Upper lobe of left lung (tissue), 6 donors: ENCODE measurements around the gene SORCS1. TPM values are rescaled to one million over a fixed set of nuclear protein-coding genes. Genes with fewer than 3 reads are reported as not detected.

Experiments used
- ATAC-seq, 2 donors: fragments of 200-7000 bp; cut with Tn5 transposase; one replicate each; pipeline ENCODE4 v1.9.1; 2022; ENCODE audit warnings: mild to moderate bottlenecking in 2 of 2, moderate library complexity in 2 of 2; ENCODE audit not compliant: low FRiP score in 2 of 2
- DNase-seq, 2 donors: peaks; one replicate each; pipeline ENCODE4 v3.0.0-alpha.2; 2019 to 2020
- H3K27ac ChIP-seq, 4 donors: fragments of 200-600 bp; sonication (generic); one replicate each; pipeline ENCODE4 v1.5.1; 2016 to 2019
- H3K27me3 ChIP-seq, 4 donors: fragments of 200-600 bp; sonication (generic); one replicate each; pipeline ENCODE4 v1.5.1; 2017 to 2019
- H3K36me3 ChIP-seq, 4 donors: fragments of 200-600 bp; sonication (generic); one replicate each; pipeline ENCODE4 v1.5.1; 2016 to 2019
- H3K4me1 ChIP-seq, 4 donors: fragments of 200-600 bp; sonication (generic); one replicate each; pipeline ENCODE4 v1.5.1; 2018 to 2019
- H3K4me3 ChIP-seq, 4 donors: fragments of 200-600 bp; sonication (generic); one replicate each; pipeline ENCODE4 v1.5.1; 2017 to 2019; ENCODE audit warnings: mild to moderate bottlenecking in 2 of 4, moderate library complexity in 1 of 4
- H3K9me3 ChIP-seq, 4 donors: fragments of 200-600 bp; sonication (generic); one replicate each; pipeline ENCODE4 v1.5.1; 2018 to 2019
- CTCF ChIP-seq, 6 experiments: fragments of 450-650 bp in 4 of 6; fragments of 200-600 bp in 2 of 6; sonication (generic) in 2 of 6; IDR thresholded peaks; one replicate each; pipeline ENCODE4 v1.5.1; 2016 to 2019; ENCODE audit warnings: antibody characterized with exemption in 6 of 6
- EP300 ChIP-seq, 4 donors: sonication (generic); formaldehyde crosslinking; IDR thresholded peaks; one replicate each; pipeline ENCODE4 v1.5.1; 2017; ENCODE audit warnings: antibody characterized with exemption in 4 of 4, control low read depth in 2 of 4
- POLR2A ChIP-seq, 4 donors: fragments of 450-650 bp; IDR thresholded peaks; one replicate each; pipeline ENCODE4 v1.5.1; 2016 to 2017; ENCODE audit warnings: antibody characterized with exemption in 4 of 4, mild to moderate bottlenecking in 2 of 4
- POLR2AphosphoS5 ChIP-seq, 2 donors: sonication (generic); formaldehyde crosslinking; IDR thresholded peaks; one replicate each; pipeline ENCODE4 v1.5.1; 2017; ENCODE audit warnings: antibody characterized with exemption in 2 of 2
- WGBS, 2 donors: methylation state at CpG; one replicate each; pipeline ENCODE4 v1.1.5; 2017 to 2018; 5-methylcytosine and 5-hydroxymethylcytosine counted together
- total RNA-seq, 6 donors: library from RNA; depleted of rRNA in 4 of 6; stranded (reverse); fragments of >200 nt in 4 of 6; gene quantifications; one replicate each; pipeline versions ENCODE4 v1.1.0 to v1.2.1, GENCODE V29; 2016 to 2021
- donor health status: DM: no; HTN: no; CAD: no; lungs with moderate emphysema.
- donor health status: DM: no; HTN: yes; CAD: no; lungs with severe emphysema.

The SORCS1 gene
- total RNA-seq, 6 donors from 2014 or later: 0.10 to 0.77 (median 0.10) TPM; not detected in 3

- no peaks in the 10 kb centered on the region for H3K27me3 ChIP-seq
- no peak for ATAC-seq
- 66 to 69% methylated on average over 2 of the region's 2 CpGs for WGBS, 2 donors
- TF ChIP-seq EP300 (IDR thresholded peaks at IDR 0.05) (no peak), POLR2A (IDR thresholded peaks at IDR 0.05) (no peak), POLR2AphosphoS5 (IDR thresholded peaks at IDR 0.05) (no peak), CTCF (IDR thresholded peaks at IDR 0.05) (no peak)
- no peak for DNase-seq
- H3K27ac ChIP-seq: no peak overlapping the region
- no peaks in the 10 kb centered on the region for H3K9me3 ChIP-seq
- no peaks in the 10 kb centered on the region for H3K4me1 ChIP-seq
- H3K4me3 ChIP-seq: no peak overlapping the region
- no peaks in the 10 kb centered on the region for H3K36me3 ChIP-seq
Observed at GRCh38 chr10:106789623-106790022, 374.9 kb downstream of the SORCS1 start.

- Histone ChIP-seq H3K27me3 (no peaks in the 10 kb centered on the region), H3K27ac (no peak overlapping the region), H3K4me1 (no peaks in the 10 kb centered on the region), H3K9me3 (no peaks in the 10 kb centered on the region), H3K36me3 (no peaks in the 10 kb centered on the region), H3K4me3 (no peak overlapping the region)
- ATAC-seq (no peak), DNase-seq (no peak)
- TF ChIP-seq POLR2AphosphoS5 (IDR thresholded peaks at IDR 0.05) (no peak), POLR2A (IDR thresholded peaks at IDR 0.05) (no peak), CTCF (IDR thresholded peaks at IDR 0.05) (no peak), EP300 (IDR thresholded peaks at IDR 0.05) (no peak)
- WGBS, 2 donors: 79 to 97% methylated on average over 3 of the region's 3 CpGs
Observed at GRCh38 chr10:106788982-106789381, 375.5 kb downstream of the SORCS1 start.

DNA sequence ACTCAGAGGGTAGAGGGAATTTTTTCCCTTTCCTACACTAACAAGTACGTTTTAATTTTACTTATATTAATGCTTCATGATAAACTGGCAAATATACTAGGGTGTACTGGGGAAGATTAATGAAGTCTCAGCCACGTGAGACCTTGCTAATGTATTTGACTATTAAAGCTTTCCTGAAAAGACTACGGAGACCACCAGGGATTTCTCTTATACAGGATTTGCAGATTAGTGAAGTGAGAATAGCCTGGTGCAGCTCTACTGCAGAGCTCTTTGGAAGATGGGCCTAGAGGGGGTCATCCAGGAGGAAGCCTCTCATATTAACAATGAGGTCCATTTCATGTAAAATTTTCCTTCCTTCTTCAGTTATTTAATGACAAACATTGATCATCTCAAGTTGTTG, 379.0 kb downstream of the SORCS1 start:
- 64 to 73% methylated on average over 3 of the region's 3 CpGs for WGBS, 2 donors
- no peaks in the 10 kb centered on the region for H3K36me3 ChIP-seq
- TF ChIP-seq POLR2AphosphoS5 (IDR thresholded peaks at IDR 0.05): no peak
- TF ChIP-seq EP300 (IDR thresholded peaks at IDR 0.05): no peak
- H3K9me3 ChIP-seq: no peaks in the 10 kb centered on the region
- DNase-seq: no peak
- H3K4me1 ChIP-seq: no peaks in the 10 kb centered on the region
- H3K4me3 ChIP-seq: no peak overlapping the region
- no peaks in the 10 kb centered on the region for H3K27me3 ChIP-seq
- ATAC-seq: no peak
- no peak overlapping the region for H3K27ac ChIP-seq

- 54 to 57% methylated on average over 3 of the region's 3 CpGs for WGBS, 2 donors
- Histone ChIP-seq H3K9me3 (no peaks in the 10 kb centered on the region), H3K36me3 (no peaks in the 10 kb centered on the region), H3K4me3 (no peak overlapping the region), H3K4me1 (no peaks in the 10 kb centered on the region), H3K27me3 (no peaks in the 10 kb centered on the region), H3K27ac (no peak overlapping the region)
- DNase-seq (no peak), ATAC-seq (no peak)
- TF ChIP-seq POLR2AphosphoS5 (IDR thresholded peaks at IDR 0.05) (no peak), CTCF (IDR thresholded peaks at IDR 0.05) (no peak), EP300 (IDR thresholded peaks at IDR 0.05) (no peak), POLR2A (IDR thresholded peaks at IDR 0.05) (no peak)
Observed at GRCh38 chr10:106780632-106781031, 383.9 kb downstream of the SORCS1 start.

DNA sequence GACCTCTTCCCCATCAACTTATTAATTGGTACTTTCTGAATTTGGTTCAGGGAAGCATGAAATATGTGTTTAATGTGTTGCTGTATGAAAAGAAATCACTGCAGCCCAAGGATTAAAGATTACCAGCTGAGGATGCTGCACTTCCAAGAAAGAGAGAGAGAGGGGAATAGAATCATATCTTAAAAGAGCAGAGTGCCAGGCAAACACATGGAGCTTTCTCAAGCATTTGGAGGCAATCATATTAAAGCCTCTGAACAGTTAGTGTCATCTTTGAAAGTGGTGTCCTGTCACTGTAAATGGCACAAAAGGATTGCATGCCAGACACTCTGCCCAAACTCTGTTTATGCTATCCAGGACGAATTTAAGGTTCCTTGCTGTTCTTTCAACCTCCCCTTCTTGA, 386.7 kb downstream of the SORCS1 start:
- Histone ChIP-seq H3K4me1 (no peaks in the 10 kb centered on the region), H3K27me3 (no peaks in the 10 kb centered on the region), H3K27ac (no peak overlapping the region), H3K36me3 (no peaks in the 10 kb centered on the region), H3K4me3 (no peak overlapping the region), H3K9me3 (no peaks in the 10 kb centered on the region)
- no peak for DNase-seq
- no peak for ATAC-seq
- TF ChIP-seq CTCF (IDR thresholded peaks at IDR 0.05) (no peak), EP300 (IDR thresholded peaks at IDR 0.05) (no peak), POLR2AphosphoS5 (IDR thresholded peaks at IDR 0.05) (no peak), POLR2A (IDR thresholded peaks at IDR 0.05) (no peak)
- WGBS, 2 donors: 17 to 25% methylated on average over 1 of the region's 1 CpG
